Calu3 (cell line): Measurements from ENCODE around the gene RAD23A. TPM values are rescaled to one million over a fixed set of nuclear protein-coding genes. Genes with fewer than 3 reads are reported as not detected.

Source experiments
- BruUV-seq: library from RNA; stranded (reverse); fragments of 400-500 nt; replicated peaks from 2 replicates; lab custom pipeline; 2021; lab: Mats Ljungman, UMichigan
- CTCF ChIA-PET: fragments of 300-600 bp; sonication (Branson Sonifier 250); formaldehyde crosslinking; loops from one replicate; lab custom pipeline; 2022; ENCODE audit warnings: antibody characterized with exemption; lab: Charles Lee
- DNase-seq: peaks from one replicate; pipeline ENCODE4 v3.0.0; 2022
- H3K27ac Mint-ChIP-seq: one replicate; pipeline ENCODE4 v1.8.0; 2022; ENCODE audit warnings: mixed read lengths; ENCODE audit not compliant: unreplicated experiment
- H3K27me3 Mint-ChIP-seq: one replicate; pipeline ENCODE4 v1.8.0; 2022; ENCODE audit warnings: mixed read lengths; ENCODE audit not compliant: unreplicated experiment
- H3K36me3 Mint-ChIP-seq: one replicate; pipeline ENCODE4 v1.8.0; 2022; ENCODE audit warnings: mild to moderate bottlenecking, moderate library complexity, mixed read lengths; ENCODE audit not compliant: insufficient read depth, unreplicated experiment
- H3K4me1 Mint-ChIP-seq: one replicate; pipeline ENCODE4 v1.8.0; 2022; ENCODE audit warnings: mild to moderate bottlenecking, low read depth, mixed read lengths; ENCODE audit not compliant: unreplicated experiment
- H3K4me3 Mint-ChIP-seq: one replicate; pipeline ENCODE4 v1.8.0; 2022; ENCODE audit warnings: mild to moderate bottlenecking, low read depth, moderate library complexity, mixed read lengths; ENCODE audit not compliant: unreplicated experiment
- H3K9me3 Mint-ChIP-seq: one replicate; pipeline ENCODE4 v1.8.0; 2022; ENCODE audit warnings: low read depth, mixed read lengths; ENCODE audit not compliant: unreplicated experiment
- CTCF ChIP-seq: fragments of 200-600 bp; IDR thresholded peaks from one replicate; pipeline ENCODE4 v1.8.0; 2022; ENCODE audit warnings: antibody characterized with exemption; ENCODE audit not compliant: unreplicated experiment
- intact Hi-C: fragments of 100-400 bp; cut with micrococcal nuclease; formaldehyde crosslinking; loops from one replicate; pipeline ENCODE4 v1.10.0; 2022; ENCODE audit not compliant: unreplicated experiment
- total RNA-seq: library from RNA; stranded (reverse); gene quantifications from 2 replicates; pipeline ENCODE4 v1.2.3, GENCODE V29; 2022

Gene RAD23A
- total RNA-seq, 1 experiment from 2014 or later = 110 TPM

DNA sequence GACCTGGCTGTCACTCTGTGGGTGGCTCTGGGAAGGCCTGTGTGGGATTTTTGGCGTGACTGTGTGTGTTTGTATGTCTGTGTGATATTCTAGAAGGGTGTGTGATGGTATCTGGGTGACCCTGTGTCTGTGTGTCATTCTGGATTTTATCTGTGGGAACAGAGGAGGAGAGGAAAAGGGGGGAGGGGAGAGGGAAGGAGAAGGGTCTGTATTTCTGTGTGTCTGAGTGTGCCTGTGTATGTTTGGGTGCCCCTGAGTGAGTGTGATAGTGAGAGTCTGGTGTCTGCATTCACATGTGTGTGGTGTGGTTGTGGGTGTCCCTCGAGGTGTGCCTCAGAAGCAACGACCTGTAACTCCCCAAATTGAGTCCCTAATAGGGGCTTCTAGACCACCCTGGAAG is 41.5 kb downstream of the RAD23A start:
- TF ChIP-seq CTCF = no peak
- no peak overlapping the region for H3K4me3 Mint-ChIP-seq
- H3K36me3 Mint-ChIP-seq = peaks cover 11% of the 10 kb centered on the region
- no peak for DNase-seq
- H3K9me3 Mint-ChIP-seq = no peaks in the 10 kb centered on the region
- intact Hi-C loops = loop anchor here (5.0 kb wide), 1 partner anchor 40 kb away; no protein-coding TSS in a partner anchor
- no TSS peak for BruUV-seq
- no peaks in the 10 kb centered on the region for H3K27me3 Mint-ChIP-seq
- no peaks in the 10 kb centered on the region for H3K4me1 Mint-ChIP-seq
- CTCF ChIA-PET = no interaction called here
- H3K27ac Mint-ChIP-seq = no peak overlapping the region

- TF ChIP-seq CTCF = no peak
- H3K4me1 Mint-ChIP-seq = no peaks in the 10 kb centered on the region
- no peaks in the 10 kb centered on the region for H3K9me3 Mint-ChIP-seq
- peaks cover 11% of the 10 kb centered on the region for H3K36me3 Mint-ChIP-seq
- H3K4me3 Mint-ChIP-seq = no peak overlapping the region
- no TSS peak for BruUV-seq
- CTCF ChIA-PET = no interaction called here
- no peaks in the 10 kb centered on the region for H3K27me3 Mint-ChIP-seq
- no peak overlapping the region for H3K27ac Mint-ChIP-seq
- intact Hi-C loops = loop anchor here (5.0 kb wide), 1 partner anchor 40 kb away; no protein-coding TSS in a partner anchor
- no peak for DNase-seq
Observed at GRCh38 chr19:12987781-12988180, 42.1 kb downstream of the RAD23A start.

GRCh38 chr19:12990431-12990830 is 44.8 kb downstream of the RAD23A start:
- TF ChIP-seq CTCF = no peak
- H3K36me3 Mint-ChIP-seq = peaks cover 9% of the 10 kb centered on the region
- no peak overlapping the region for H3K27ac Mint-ChIP-seq
- H3K27me3 Mint-ChIP-seq = peaks cover 14% of the 10 kb centered on the region
- intact Hi-C loops = no loop called here
- CTCF ChIA-PET = no interaction called here
- H3K4me1 Mint-ChIP-seq = peaks cover 8% of the 10 kb centered on the region
- DNase-seq = no peak
- no peaks in the 10 kb centered on the region for H3K9me3 Mint-ChIP-seq
- BruUV-seq = no TSS peak
- no peak overlapping the region for H3K4me3 Mint-ChIP-seq

DNA sequence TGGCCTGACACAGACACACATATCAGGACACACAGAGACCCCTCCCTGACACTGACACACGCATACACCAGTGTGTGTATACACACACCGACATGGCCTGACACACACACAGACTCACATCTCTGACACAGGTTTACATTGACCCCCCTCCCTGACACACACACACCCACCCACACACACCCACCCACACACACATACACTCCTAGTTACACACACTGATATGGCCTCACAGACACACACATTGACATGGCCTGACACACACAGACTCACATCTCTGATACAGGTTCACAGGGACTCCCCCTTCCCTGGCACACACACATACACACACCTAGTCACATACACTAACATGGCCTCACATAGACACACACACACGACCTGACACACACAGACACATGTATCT is 45.2 kb downstream of the RAD23A start:
- CTCF ChIA-PET = no interaction called here
- H3K27me3 Mint-ChIP-seq = peaks cover 14% of the 10 kb centered on the region
- BruUV-seq = no TSS peak
- H3K4me1 Mint-ChIP-seq = peaks cover 8% of the 10 kb centered on the region
- no peaks in the 10 kb centered on the region for H3K9me3 Mint-ChIP-seq
- intact Hi-C loops = no loop called here
- H3K27ac Mint-ChIP-seq = no peak overlapping the region
- no peak overlapping the region for H3K4me3 Mint-ChIP-seq
- H3K36me3 Mint-ChIP-seq = peaks cover 11% of the 10 kb centered on the region
- DNase-seq = no peak
- TF ChIP-seq CTCF = no peak
